WTC11 (cell line): Measurements from ENCODE around the gene CIZ1. TPM values are rescaled to one million over a fixed set of nuclear protein-coding genes. Genes with fewer than 3 reads are reported as not detected.
A peak's percentile ranks its signal among the peaks of the same experiment; 100 is the strongest.

Experiments
- ATAC-seq: fragments of 200-7000 bp; cut with Tn5 transposase; 2 replicates; pipeline ENCODE4 v1.10.0; 2021; ENCODE audit warnings: mild to moderate bottlenecking, moderate library complexity
- CTCF ChIA-PET: fragments of 300-600 bp; sonication (Branson Sonifier 250); formaldehyde crosslinking; loops from one replicate; lab custom pipeline; 2021; ENCODE audit warnings: antibody characterized with exemption; lab: Charles Lee
- POLR2A ChIA-PET: fragments of 350-600 bp; sonication (Branson Sonifier 250); formaldehyde crosslinking; loops from one replicate; lab custom pipeline; 2021; ENCODE audit warnings: antibody characterized with exemption; lab: Charles Lee
- DNase-seq: peaks from one replicate; pipeline ENCODE4 v3.0.0; 2021; ENCODE audit warnings: low spot score
- H3K27ac Mint-ChIP-seq: 2 replicates; pipeline ENCODE4 v1.8.0; 2021; ENCODE audit warnings: mixed read lengths
- H3K27me3 Mint-ChIP-seq: 2 replicates; pipeline ENCODE4 v1.8.0; 2021; ENCODE audit warnings: low read depth, mild to moderate bottlenecking, moderate library complexity, mixed read lengths
- H3K36me3 Mint-ChIP-seq: 2 replicates; pipeline ENCODE4 v1.8.0; 2021; ENCODE audit warnings: mixed read lengths
- H3K4me1 Mint-ChIP-seq: 2 replicates; pipeline ENCODE4 v1.8.0; 2022; ENCODE audit warnings: mixed read lengths
- H3K4me3 Mint-ChIP-seq: 2 replicates; pipeline ENCODE4 v1.8.0; 2021; ENCODE audit warnings: mild to moderate bottlenecking, moderate library complexity, mixed read lengths
- H3K9me3 Mint-ChIP-seq: 2 replicates; pipeline ENCODE4 v1.8.0; 2021; ENCODE audit warnings: mixed read lengths
- CBFB ChIP-seq: sonication (generic); formaldehyde crosslinking; IDR thresholded peaks from 2 replicates; pipeline ENCODE4 v1.8.1; 2022; ENCODE audit warnings: mild to moderate bottlenecking, low read depth, missing genetic modification reagents
- E2F5 ChIP-seq: sonication (generic); formaldehyde crosslinking; IDR thresholded peaks from 2 replicates; pipeline ENCODE4 v1.8.1; 2022; ENCODE audit warnings: mild to moderate bottlenecking, moderate library complexity, missing genetic modification reagents
- ESRRA ChIP-seq: sonication (generic); formaldehyde crosslinking; IDR thresholded peaks from 2 replicates; pipeline ENCODE4 v1.8.1; 2022; ENCODE audit warnings: mild to moderate bottlenecking, missing genetic modification reagents, borderline replicate concordance
- ETV6 ChIP-seq: sonication (generic); formaldehyde crosslinking; IDR thresholded peaks from 2 replicates; pipeline ENCODE4 v1.8.1; 2022; ENCODE audit warnings: mild to moderate bottlenecking, missing genetic modification reagents
- FOXP1 ChIP-seq: sonication (generic); formaldehyde crosslinking; IDR thresholded peaks from 2 replicates; pipeline ENCODE4 v1.8.0; 2022; ENCODE audit warnings: missing genetic modification reagents, mild to moderate bottlenecking, moderate library complexity, borderline replicate concordance
- GRHL2 ChIP-seq: fragments of 250-450 bp; sonication (Bioruptor Pico); IDR thresholded peaks from 2 replicates; pipeline ENCODE4 v1.8.0; 2022; ENCODE audit warnings: mild to moderate bottlenecking, moderate library complexity; ENCODE audit not compliant: insufficient replicate concordance, severe bottlenecking
- JUN ChIP-seq: sonication (generic); formaldehyde crosslinking; IDR thresholded peaks from 2 replicates; pipeline ENCODE4 v1.8.0; 2023; ENCODE audit warnings: mild to moderate bottlenecking, missing genetic modification reagents
- MAX ChIP-seq: sonication (generic); formaldehyde crosslinking; IDR thresholded peaks from 2 replicates; pipeline ENCODE4 v1.8.0; 2022; ENCODE audit warnings: mild to moderate bottlenecking, missing genetic modification reagents
- MXD4 ChIP-seq: fragments of 250-450 bp; sonication (Bioruptor Pico); IDR thresholded peaks from 2 replicates; pipeline ENCODE4 v1.8.0; 2021; ENCODE audit warnings: mild to moderate bottlenecking, moderate library complexity, borderline replicate concordance
- NR1H2 ChIP-seq: sonication (generic); formaldehyde crosslinking; IDR thresholded peaks from 2 replicates; pipeline ENCODE4 v1.9.0; 2021; ENCODE audit warnings: mild to moderate bottlenecking, moderate library complexity, missing genetic modification reagents
- NR3C1 ChIP-seq: sonication (generic); formaldehyde crosslinking; conservative IDR thresholded peaks from 2 replicates; pipeline ENCODE4 v1.8.1; 2023; ENCODE audit warnings: low read depth, mild to moderate bottlenecking, missing genetic modification reagents
- RELA ChIP-seq: sonication (generic); formaldehyde crosslinking; IDR thresholded peaks from 2 replicates; pipeline ENCODE4 v1.8.1; 2022; ENCODE audit warnings: missing genetic modification reagents, mild to moderate bottlenecking, borderline replicate concordance
- TEAD4 ChIP-seq: sonication (generic); formaldehyde crosslinking; IDR thresholded peaks from 2 replicates; pipeline ENCODE4 v1.8.0; 2022; ENCODE audit warnings: mild to moderate bottlenecking, missing genetic modification reagents
- TP53 ChIP-seq: sonication (generic); formaldehyde crosslinking; IDR thresholded peaks from 2 replicates; pipeline ENCODE4 v1.8.1; 2023; ENCODE audit warnings: mild to moderate bottlenecking, missing genetic modification reagents
- ZBTB21 ChIP-seq: sonication (generic); formaldehyde crosslinking; IDR thresholded peaks from 2 replicates; pipeline ENCODE4 v1.8.1; 2023; ENCODE audit warnings: mild to moderate bottlenecking, missing genetic modification reagents, borderline replicate concordance
- ZNF138 ChIP-seq: sonication (generic); formaldehyde crosslinking; conservative IDR thresholded peaks from 2 replicates; pipeline ENCODE4 v1.8.1; 2022; ENCODE audit warnings: mild to moderate bottlenecking, moderate library complexity, missing genetic modification reagents
- ZNF263 ChIP-seq: sonication (generic); formaldehyde crosslinking; IDR thresholded peaks from 2 replicates; pipeline ENCODE4 v1.8.1; 2022; ENCODE audit warnings: low read depth, mild to moderate bottlenecking, moderate library complexity, missing genetic modification reagents
- ZNF396 ChIP-seq: fragments of 250-450 bp; sonication (Bioruptor Pico); IDR thresholded peaks from 2 replicates; pipeline ENCODE4 v1.8.0; 2021; ENCODE audit warnings: mild to moderate bottlenecking, moderate library complexity, borderline replicate concordance
- ZNF416 ChIP-seq: fragments of 250-450 bp; sonication (Bioruptor Pico); IDR thresholded peaks from 2 replicates; pipeline ENCODE4 v1.9.0; 2021; ENCODE audit warnings: mild to moderate bottlenecking, inconsistent platforms
- total RNA-seq: library from RNA; stranded (reverse); gene quantifications from 3 replicates; pipeline ENCODE4 v1.2.3, GENCODE V29; 2021
- TF ChIP-seq, protein P1 (sequence below): sonication (generic); formaldehyde crosslinking; conservative IDR thresholded peaks from 2 replicates; pipeline ENCODE4 v1.8.1; 2022; ENCODE audit warnings: mild to moderate bottlenecking, missing genetic modification reagents
- TF ChIP-seq, protein P2 (sequence below): sonication (generic); formaldehyde crosslinking; IDR thresholded peaks from 2 replicates; pipeline ENCODE4 v1.8.1; 2023; ENCODE audit warnings: mild to moderate bottlenecking, moderate library complexity, missing genetic modification reagents
- TF ChIP-seq, protein P3 (sequence below): sonication (generic); formaldehyde crosslinking; IDR thresholded peaks from 2 replicates; pipeline ENCODE4 v1.8.0; 2023; ENCODE audit warnings: missing genetic modification reagents
- TF ChIP-seq, protein P4 (sequence below): sonication (generic); formaldehyde crosslinking; IDR thresholded peaks from 2 replicates; pipeline ENCODE4 v1.8.1; 2023; ENCODE audit warnings: mild to moderate bottlenecking, missing genetic modification reagents
- TF ChIP-seq, protein P5 (sequence below): sonication (generic); formaldehyde crosslinking; IDR thresholded peaks from 2 replicates; pipeline ENCODE4 v1.8.0; 2023; ENCODE audit warnings: missing genetic modification reagents, mild to moderate bottlenecking, borderline replicate concordance
- TF ChIP-seq, protein P6 (sequence below): sonication (generic); formaldehyde crosslinking; IDR thresholded peaks from 2 replicates; pipeline ENCODE4 v1.8.0; 2023; ENCODE audit warnings: mild to moderate bottlenecking, missing genetic modification reagents

The CIZ1 gene
- total RNA-seq, 1 experiment from 2014 or later = 90.2 TPM

DNA sequence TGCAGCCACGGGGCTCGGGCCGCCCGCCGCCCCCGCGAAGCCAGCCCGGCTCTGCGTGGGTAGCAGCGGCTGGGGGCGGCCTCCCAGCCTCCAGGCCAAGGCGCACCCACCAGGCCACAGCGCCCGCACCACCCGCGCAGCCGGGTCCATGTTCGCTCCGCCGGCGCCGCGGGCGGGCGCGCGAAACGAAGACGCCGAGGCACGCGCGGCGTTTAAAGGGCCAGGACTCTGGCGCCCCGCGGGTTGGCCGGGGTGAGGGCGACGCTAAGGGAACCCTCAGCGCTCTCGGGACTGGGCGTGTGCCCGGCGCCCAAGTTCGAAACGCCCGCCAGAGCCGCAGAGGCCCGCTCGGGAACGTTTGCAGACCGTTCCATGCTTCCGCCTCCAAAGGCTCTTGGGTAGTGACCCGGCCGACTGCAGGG is 63.8 kb downstream of the CIZ1 start, which contains the start of gene PTGES2:
Gene PTGES2, minus strand, starts transcription at position 162 of the 422 bp plus-strand sequence. Its CDS starts 12 bp downstream, at position 150.
- Mint-ChIP-seq H3K4me1 (peaks cover 17% of the 10 kb centered on the region), H3K27ac (peak within 1 kb of the TSS; percentile 97), H3K36me3 (peaks cover 17% of the 10 kb centered on the region), H3K9me3 (peaks cover 9% of the 10 kb centered on the region), H3K27me3 (peaks cover 15% of the 10 kb centered on the region), H3K4me3 (peak within 1 kb of the TSS; percentile 94)
- ChIA-PET POLR2A (no interaction called here), CTCF (interaction anchor here (0.5 to 3.7 kb wide), 4 partner anchors 10 to 128 kb away, joined by 3 to 53 read pairs (median 24); no protein-coding TSS in a partner anchor)
- DNase-seq = peak; percentile 68
- ATAC-seq = peak; percentile 51
- TF ChIP-seq MAX (peak; percentile 82), NR1H2 (no peak), ZBTB21 (no peak), TEAD4 (CRISPR knock-in tag) (peak; percentile 41; the same call in 1 of the 2 replicates), ZNF416 (CRISPR knock-in tag) (no peak), NR3C1 (no peak), ETV6 (CRISPR knock-in tag) (no peak), E2F5 (CRISPR knock-in tag) (peak; percentile 82), FOXP1 (CRISPR knock-in tag) (peak; percentile 74; the same call in 1 of the 2 replicates), RELA (CRISPR knock-in tag) (no peak), ZNF396 (CRISPR knock-in tag) (no peak), MXD4 (no peak), TP53 (CRISPR knock-in tag) (no peak), CBFB (CRISPR knock-in tag) (no peak), JUN (CRISPR knock-in tag) (peak; percentile 79; the same call in 1 of the 2 replicates), ZNF263 (CRISPR knock-in tag) (0 out of 2 replicates have a peak, but pooled peaks have one; percentile 46), GRHL2 (CRISPR knock-in tag) (no peak), ESRRA (peak; percentile 27; the same call in 1 of the 2 replicates), ZNF138 (CRISPR knock-in tag) (no peak)
- TF ChIP-seq, protein P1, sequence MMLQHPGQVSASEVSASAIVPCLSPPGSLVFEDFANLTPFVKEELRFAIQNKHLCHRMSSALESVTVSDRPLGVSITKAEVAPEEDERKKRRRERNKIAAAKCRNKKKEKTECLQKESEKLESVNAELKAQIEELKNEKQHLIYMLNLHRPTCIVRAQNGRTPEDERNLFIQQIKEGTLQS = no peak
- TF ChIP-seq, protein P2, sequence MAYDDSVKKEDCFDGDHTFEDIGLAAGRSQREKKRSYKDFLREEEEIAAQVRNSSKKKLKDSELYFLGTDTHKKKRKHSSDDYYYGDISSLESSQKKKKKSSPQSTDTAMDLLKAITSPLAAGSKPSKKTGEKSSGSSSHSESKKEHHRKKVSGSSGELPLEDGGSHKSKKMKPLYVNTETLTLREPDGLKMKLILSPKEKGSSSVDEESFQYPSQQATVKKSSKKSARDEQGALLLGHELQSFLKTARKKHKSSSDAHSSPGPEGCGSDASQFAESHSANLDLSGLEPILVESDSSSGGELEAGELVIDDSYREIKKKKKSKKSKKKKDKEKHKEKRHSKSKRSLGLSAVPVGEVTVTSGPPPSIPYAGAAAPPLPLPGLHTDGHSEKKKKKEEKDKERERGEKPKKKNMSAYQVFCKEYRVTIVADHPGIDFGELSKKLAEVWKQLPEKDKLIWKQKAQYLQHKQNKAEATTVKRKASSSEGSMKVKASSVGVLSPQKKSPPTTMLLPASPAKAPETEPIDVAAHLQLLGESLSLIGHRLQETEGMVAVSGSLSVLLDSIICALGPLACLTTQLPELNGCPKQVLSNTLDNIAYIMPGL (CRISPR knock-in tag) = peak; percentile 87
- TF ChIP-seq, protein P3, sequence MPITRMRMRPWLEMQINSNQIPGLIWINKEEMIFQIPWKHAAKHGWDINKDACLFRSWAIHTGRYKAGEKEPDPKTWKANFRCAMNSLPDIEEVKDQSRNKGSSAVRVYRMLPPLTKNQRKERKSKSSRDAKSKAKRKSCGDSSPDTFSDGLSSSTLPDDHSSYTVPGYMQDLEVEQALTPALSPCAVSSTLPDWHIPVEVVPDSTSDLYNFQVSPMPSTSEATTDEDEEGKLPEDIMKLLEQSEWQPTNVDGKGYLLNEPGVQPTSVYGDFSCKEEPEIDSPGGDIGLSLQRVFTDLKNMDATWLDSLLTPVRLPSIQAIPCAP (CRISPR knock-in tag) = peak; percentile 7; the same call in 1 of the 2 replicates
- TF ChIP-seq, protein P4, sequence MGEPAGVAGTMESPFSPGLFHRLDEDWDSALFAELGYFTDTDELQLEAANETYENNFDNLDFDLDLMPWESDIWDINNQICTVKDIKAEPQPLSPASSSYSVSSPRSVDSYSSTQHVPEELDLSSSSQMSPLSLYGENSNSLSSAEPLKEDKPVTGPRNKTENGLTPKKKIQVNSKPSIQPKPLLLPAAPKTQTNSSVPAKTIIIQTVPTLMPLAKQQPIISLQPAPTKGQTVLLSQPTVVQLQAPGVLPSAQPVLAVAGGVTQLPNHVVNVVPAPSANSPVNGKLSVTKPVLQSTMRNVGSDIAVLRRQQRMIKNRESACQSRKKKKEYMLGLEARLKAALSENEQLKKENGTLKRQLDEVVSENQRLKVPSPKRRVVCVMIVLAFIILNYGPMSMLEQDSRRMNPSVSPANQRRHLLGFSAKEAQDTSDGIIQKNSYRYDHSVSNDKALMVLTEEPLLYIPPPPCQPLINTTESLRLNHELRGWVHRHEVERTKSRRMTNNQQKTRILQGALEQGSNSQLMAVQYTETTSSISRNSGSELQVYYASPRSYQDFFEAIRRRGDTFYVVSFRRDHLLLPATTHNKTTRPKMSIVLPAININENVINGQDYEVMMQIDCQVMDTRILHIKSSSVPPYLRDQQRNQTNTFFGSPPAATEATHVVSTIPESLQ (CRISPR knock-in tag) = no peak
- TF ChIP-seq, protein P5, sequence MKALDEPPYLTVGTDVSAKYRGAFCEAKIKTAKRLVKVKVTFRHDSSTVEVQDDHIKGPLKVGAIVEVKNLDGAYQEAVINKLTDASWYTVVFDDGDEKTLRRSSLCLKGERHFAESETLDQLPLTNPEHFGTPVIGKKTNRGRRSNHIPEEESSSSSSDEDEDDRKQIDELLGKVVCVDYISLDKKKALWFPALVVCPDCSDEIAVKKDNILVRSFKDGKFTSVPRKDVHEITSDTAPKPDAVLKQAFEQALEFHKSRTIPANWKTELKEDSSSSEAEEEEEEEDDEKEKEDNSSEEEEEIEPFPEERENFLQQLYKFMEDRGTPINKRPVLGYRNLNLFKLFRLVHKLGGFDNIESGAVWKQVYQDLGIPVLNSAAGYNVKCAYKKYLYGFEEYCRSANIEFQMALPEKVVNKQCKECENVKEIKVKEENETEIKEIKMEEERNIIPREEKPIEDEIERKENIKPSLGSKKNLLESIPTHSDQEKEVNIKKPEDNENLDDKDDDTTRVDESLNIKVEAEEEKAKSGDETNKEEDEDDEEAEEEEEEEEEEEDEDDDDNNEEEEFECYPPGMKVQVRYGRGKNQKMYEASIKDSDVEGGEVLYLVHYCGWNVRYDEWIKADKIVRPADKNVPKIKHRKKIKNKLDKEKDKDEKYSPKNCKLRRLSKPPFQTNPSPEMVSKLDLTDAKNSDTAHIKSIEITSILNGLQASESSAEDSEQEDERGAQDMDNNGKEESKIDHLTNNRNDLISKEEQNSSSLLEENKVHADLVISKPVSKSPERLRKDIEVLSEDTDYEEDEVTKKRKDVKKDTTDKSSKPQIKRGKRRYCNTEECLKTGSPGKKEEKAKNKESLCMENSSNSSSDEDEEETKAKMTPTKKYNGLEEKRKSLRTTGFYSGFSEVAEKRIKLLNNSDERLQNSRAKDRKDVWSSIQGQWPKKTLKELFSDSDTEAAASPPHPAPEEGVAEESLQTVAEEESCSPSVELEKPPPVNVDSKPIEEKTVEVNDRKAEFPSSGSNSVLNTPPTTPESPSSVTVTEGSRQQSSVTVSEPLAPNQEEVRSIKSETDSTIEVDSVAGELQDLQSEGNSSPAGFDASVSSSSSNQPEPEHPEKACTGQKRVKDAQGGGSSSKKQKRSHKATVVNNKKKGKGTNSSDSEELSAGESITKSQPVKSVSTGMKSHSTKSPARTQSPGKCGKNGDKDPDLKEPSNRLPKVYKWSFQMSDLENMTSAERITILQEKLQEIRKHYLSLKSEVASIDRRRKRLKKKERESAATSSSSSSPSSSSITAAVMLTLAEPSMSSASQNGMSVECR (CRISPR knock-in tag) = peak; percentile 84; the same call in 1 of the 2 replicates
- TF ChIP-seq, protein P6, sequence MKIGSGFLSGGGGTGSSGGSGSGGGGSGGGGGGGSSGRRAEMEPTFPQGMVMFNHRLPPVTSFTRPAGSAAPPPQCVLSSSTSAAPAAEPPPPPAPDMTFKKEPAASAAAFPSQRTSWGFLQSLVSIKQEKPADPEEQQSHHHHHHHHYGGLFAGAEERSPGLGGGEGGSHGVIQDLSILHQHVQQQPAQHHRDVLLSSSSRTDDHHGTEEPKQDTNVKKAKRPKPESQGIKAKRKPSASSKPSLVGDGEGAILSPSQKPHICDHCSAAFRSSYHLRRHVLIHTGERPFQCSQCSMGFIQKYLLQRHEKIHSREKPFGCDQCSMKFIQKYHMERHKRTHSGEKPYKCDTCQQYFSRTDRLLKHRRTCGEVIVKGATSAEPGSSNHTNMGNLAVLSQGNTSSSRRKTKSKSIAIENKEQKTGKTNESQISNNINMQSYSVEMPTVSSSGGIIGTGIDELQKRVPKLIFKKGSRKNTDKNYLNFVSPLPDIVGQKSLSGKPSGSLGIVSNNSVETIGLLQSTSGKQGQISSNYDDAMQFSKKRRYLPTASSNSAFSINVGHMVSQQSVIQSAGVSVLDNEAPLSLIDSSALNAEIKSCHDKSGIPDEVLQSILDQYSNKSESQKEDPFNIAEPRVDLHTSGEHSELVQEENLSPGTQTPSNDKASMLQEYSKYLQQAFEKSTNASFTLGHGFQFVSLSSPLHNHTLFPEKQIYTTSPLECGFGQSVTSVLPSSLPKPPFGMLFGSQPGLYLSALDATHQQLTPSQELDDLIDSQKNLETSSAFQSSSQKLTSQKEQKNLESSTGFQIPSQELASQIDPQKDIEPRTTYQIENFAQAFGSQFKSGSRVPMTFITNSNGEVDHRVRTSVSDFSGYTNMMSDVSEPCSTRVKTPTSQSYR = no peak
